Uterus (tissue), 2 donors: ENCODE measurements around the gene FAM124B.

Source experiments
- CTCF ChIP-seq, 4 experiments: fragments of 200-600 bp in 2 of 4; fragments of 450-650 bp in 2 of 4; sonication (generic) in 2 of 4; IDR thresholded peaks; one replicate each; pipeline ENCODE4 v1.5.1; 2016 to 2019; ENCODE audit warnings: antibody characterized with exemption in 4 of 4, mild to moderate bottlenecking in 2 of 4, moderate library complexity in 1 of 4
- POLR2A ChIP-seq, 2 donors: fragments of 450-650 bp; IDR thresholded peaks; one replicate each; pipeline ENCODE4 v1.6.1; 2016; ENCODE audit warnings: antibody characterized with exemption in 2 of 2, mild to moderate bottlenecking in 1 of 2, moderate library complexity in 1 of 2

- TF ChIP-seq CTCF (IDR thresholded peaks at IDR 0.05) (no peak), POLR2A (IDR thresholded peaks at IDR 0.05) (no peak)
Measured at GRCh38 chr2:224395620-224396390, 6.1 kb downstream of the FAM124B start.
